Right cardiac atrium (tissue), 5 donors: ENCODE data around the gene FAM83G. TPM values are rescaled to one million over a fixed set of nuclear protein-coding genes. Genes with fewer than 3 reads are reported as not detected.
"Not testable (repeated sequence)": the region's sequence is repeated elsewhere in the genome, so short reads cannot be mapped to it uniquely, and the experiment has no call there.

Source experiments
- ATAC-seq, 2 donors: fragments of 200-7000 bp; cut with Tn5 transposase; one replicate each; pipeline versions ENCODE4 v1.8.0 to v1.9.1; 2020; ENCODE audit warnings: moderate library complexity in 2 of 2, mild to moderate bottlenecking in 1 of 2
- DNase-seq, 3 donors: peaks; one replicate each; pipeline ENCODE4 v3.0.0-alpha.2; 2020
- H3K27ac ChIP-seq: one replicate; pipeline ENCODE4 v1.5.1; 2013; ENCODE audit warnings: mild to moderate bottlenecking, low read length, control low read depth, moderate library complexity
- H3K27me3 ChIP-seq: one replicate; pipeline ENCODE4 v1.6.1; 2013; ENCODE audit not compliant: control insufficient read depth, insufficient read depth
- H3K4me1 ChIP-seq: one replicate; pipeline ENCODE4 v1.6.1; 2013; ENCODE audit warnings: low read length; ENCODE audit not compliant: control insufficient read depth, insufficient read depth
- H3K4me3 ChIP-seq: one replicate; pipeline ENCODE4 v1.5.1; 2013; ENCODE audit warnings: low read length, control low read depth
- H3K9me3 ChIP-seq: one replicate; pipeline ENCODE4 v1.6.1; 2013; ENCODE audit warnings: low read length; ENCODE audit not compliant: control insufficient read depth
- WGBS: extraction: QIAGEN DNeasy Blood & Tissue Kit; methylation state at CpG from one replicate; pipeline ENCODE4 v1.1.7; 2013; 5-methylcytosine and 5-hydroxymethylcytosine counted together
- intact Hi-C, 4 donors: fragments of 100-400 bp; cut with DNase I; formaldehyde crosslinking; loops; one replicate each; pipeline versions ENCODE4 v1.11.0 to v1.14.0; 2022 to 2023
- polyA plus RNA-seq: library from polyadenylated mRNA; stranded (reverse); fragments of 200-250 nt; gene quantifications from one replicate; pipeline ENCODE4 v1.2.3, GENCODE V29; 2013
- total RNA-seq, 4 donors: library from RNA; stranded (reverse); fragmentation: NEBNext Ultra II Directional; extraction: Animal tissue kit (Norgen Biotek cat#: 25700); gene quantifications; one replicate each; pipeline ENCODE4 v1.2.1, GENCODE V29; 2021
- donor health status: healthy with polysubstance abuse.
- donor health status: DM: no; HTN: yes; CAD: no.
- donor health status: DM: no; HTN: no; CAD: no.
- donor health status: DM: no; HTN: yes; CAD: no; lungs with severe emphysema.
- donor health status: DM: yes; HTN: yes; CAD: no.

The FAM83G gene
- total and polyA plus RNA-seq, 5 donors, result 18.7 to 40.2 (median 30.3) TPM

GRCh38 chr17:19023209-19023999 lies 18.8 kb upstream of the FAM83G start:
- intact Hi-C loops, result no loop called here
- H3K4me1 ChIP-seq, result no peaks in the 10 kb centered on the region
- no peaks in the 10 kb centered on the region for H3K27me3 ChIP-seq
- peak in 2 of 3 donors; percentile 4 to 24 for DNase-seq
- no peak overlapping the region for H3K27ac ChIP-seq
- no peaks in the 10 kb centered on the region for H3K9me3 ChIP-seq
- no peak for ATAC-seq
- H3K4me3 ChIP-seq, result no peak overlapping the region
- 76% methylated on average over 9 of the region's 9 CpGs for WGBS

GRCh38 chr17:19022747-19023146 lies 18.2 kb upstream of the FAM83G start:
- peak in 2 of 3 donors; percentile 7 to 38 for DNase-seq

GRCh38 chr17:19022128-19022527 lies 17.6 kb upstream of the FAM83G start:
- ATAC-seq (no peak), DNase-seq (peak in 2 of 3 donors; percentile 2 to 25)
- intact Hi-C loops, result no loop called here
- H3K9me3 ChIP-seq, result no peaks in the 10 kb centered on the region
- 93% methylated on average over 5 of the region's 5 CpGs for WGBS
- H3K4me1 ChIP-seq, result no peaks in the 10 kb centered on the region
- H3K27ac ChIP-seq, result no peak overlapping the region
- H3K4me3 ChIP-seq, result no peak overlapping the region
- no peaks in the 10 kb centered on the region for H3K27me3 ChIP-seq

More at GRCh38 chr17:19022747-19023146, 18.2 kb upstream of the FAM83G start:
- intact Hi-C loops, result no loop called here
- Histone ChIP-seq H3K9me3 (no peaks in the 10 kb centered on the region), H3K27me3 (no peaks in the 10 kb centered on the region), H3K4me3 (no peak overlapping the region), H3K27ac (no peak overlapping the region), H3K4me1 (no peaks in the 10 kb centered on the region)
- no peak for ATAC-seq
- 80% methylated on average over 6 of the region's 6 CpGs for WGBS

- intact Hi-C loops, result no loop called here
Measured at GRCh38 chr17:19021622-19022083, 17.1 kb upstream of the FAM83G start.

DNA sequence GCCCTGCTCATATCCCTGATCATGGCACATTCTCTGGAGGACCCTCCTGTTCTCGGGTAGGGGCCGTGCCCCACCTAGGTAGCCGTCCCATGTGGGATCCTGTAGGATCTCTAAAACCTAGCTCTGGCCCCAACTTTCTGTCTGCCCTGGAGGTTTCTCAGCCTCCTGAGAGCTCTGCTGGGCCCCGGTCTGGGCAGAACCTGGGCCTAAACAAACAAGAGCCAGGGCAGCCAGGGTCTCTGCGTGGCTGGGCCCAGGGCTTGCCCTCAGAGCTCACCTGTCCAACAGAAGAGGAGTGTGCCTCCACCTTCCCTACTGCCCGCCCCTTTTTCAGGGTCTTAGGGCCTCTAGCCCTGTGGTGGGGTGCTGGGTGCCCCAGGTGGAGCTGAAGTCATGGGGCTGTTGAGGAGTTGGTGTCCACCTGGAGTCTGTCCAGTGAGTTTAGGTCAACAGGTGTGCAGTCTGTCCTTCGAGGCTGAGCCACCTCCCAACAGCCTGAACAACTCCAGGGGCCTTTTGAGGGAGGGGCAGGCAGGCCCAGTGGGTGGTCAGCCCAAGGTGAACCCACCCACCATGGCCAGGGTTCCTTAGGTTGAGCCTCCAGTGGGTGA lies 16.6 kb upstream of the FAM83G start:
- DNase-seq, result peak; percentile 3 to 37 (median 14)
- H3K4me3 ChIP-seq, H3K4me1 ChIP-seq, H3K27me3 ChIP-seq, intact Hi-C loops, H3K27ac ChIP-seq, ATAC-seq, H3K9me3 ChIP-seq: not testable (repeated sequence)
- WGBS, result 93% methylated on average over 7 of the region's 7 CpGs

More at GRCh38 chr17:19021622-19022083, 17.1 kb upstream of the FAM83G start:
- DNase-seq (peak; percentile 28 to 66 (median 60)), ATAC-seq (no peak)
- H3K27ac ChIP-seq, result no peak overlapping the region
- H3K4me1 ChIP-seq, result no peaks in the 10 kb centered on the region
- H3K4me3 ChIP-seq, result no peak overlapping the region
- H3K27me3 ChIP-seq, result no peaks in the 10 kb centered on the region
- no peaks in the 10 kb centered on the region for H3K9me3 ChIP-seq
- 95% methylated on average over 24 of the region's 24 CpGs for WGBS

GRCh38 chr17:19020016-19020415 lies 15.5 kb upstream of the FAM83G start:
- DNase-seq (peak in 1 of 3 donors; percentile 0), ATAC-seq (no peak)
- Histone ChIP-seq H3K9me3 (no peaks in the 10 kb centered on the region), H3K4me1 (no peaks in the 10 kb centered on the region), H3K27me3 (no peaks in the 10 kb centered on the region), H3K27ac (no peak overlapping the region), H3K4me3 (no peak overlapping the region)
- intact Hi-C loops, result no loop called here
- 90% methylated on average over 3 of the region's 3 CpGs for WGBS

DNA sequence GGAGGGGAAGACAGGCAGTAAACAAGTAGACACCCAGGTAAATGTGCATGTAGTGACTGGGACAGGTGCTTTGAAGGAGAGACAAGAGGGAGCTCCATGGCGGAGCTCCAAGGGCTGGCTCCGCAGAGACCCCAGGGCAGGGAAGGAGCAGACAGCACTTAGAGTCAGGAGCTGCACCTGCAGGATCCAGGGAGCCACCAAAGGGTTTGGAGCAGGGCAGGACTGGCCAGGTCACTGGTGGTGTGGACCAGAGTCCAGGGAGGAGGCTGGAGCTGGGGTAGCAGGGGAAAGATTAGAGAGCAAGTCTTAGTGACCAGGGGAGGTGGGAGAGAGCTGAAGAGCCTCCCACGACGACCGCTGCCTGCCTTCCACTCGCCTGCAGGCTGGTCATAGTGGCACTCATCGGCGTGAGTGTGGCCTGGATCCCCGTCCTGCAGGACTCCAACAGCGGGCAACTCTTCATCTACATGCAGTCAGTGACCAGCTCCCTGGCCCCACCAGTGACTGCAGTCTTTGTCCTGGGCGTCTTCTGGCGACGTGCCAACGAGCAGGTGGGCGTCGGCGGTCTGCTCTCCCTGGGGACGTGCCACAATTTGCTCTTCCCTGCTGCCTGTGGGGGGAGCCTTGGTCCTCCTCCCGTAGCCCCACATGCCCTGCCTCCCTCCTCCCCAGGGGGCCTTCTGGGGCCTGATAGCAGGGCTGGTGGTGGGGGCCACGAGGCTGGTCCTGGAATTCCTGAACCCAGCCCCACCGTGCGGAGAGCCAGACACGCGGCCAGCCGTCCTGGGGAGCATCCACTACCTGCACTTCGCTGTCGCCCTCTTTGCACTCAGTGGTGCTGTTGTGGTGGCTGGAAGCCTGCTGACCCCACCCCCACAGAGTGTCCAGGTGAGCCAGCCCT lies 14.7 kb upstream of the FAM83G start:
- Histone ChIP-seq H3K4me1 (no peaks in the 10 kb centered on the region), H3K27me3 (no peaks in the 10 kb centered on the region), H3K27ac (no peak overlapping the region), H3K9me3 (no peaks in the 10 kb centered on the region), H3K4me3 (no peak overlapping the region)
- ATAC-seq (no peak), DNase-seq (peak; percentile 11 to 48 (median 30))
- 57% methylated on average over 27 of the region's 27 CpGs for WGBS
- intact Hi-C loops, result no loop called here

GRCh38 chr17:19018600-19018950 lies 14.0 kb upstream of the FAM83G start:
- intact Hi-C loops, result no loop called here
- Histone ChIP-seq H3K27ac (no peak overlapping the region), H3K4me1 (no peaks in the 10 kb centered on the region), H3K4me3 (no peak overlapping the region), H3K9me3 (no peaks in the 10 kb centered on the region), H3K27me3 (no peaks in the 10 kb centered on the region)
- DNase-seq (peak in 2 of 3 donors; percentile 7 to 33), ATAC-seq (no peak)
- 81% methylated on average over 6 of the region's 6 CpGs for WGBS

DNA sequence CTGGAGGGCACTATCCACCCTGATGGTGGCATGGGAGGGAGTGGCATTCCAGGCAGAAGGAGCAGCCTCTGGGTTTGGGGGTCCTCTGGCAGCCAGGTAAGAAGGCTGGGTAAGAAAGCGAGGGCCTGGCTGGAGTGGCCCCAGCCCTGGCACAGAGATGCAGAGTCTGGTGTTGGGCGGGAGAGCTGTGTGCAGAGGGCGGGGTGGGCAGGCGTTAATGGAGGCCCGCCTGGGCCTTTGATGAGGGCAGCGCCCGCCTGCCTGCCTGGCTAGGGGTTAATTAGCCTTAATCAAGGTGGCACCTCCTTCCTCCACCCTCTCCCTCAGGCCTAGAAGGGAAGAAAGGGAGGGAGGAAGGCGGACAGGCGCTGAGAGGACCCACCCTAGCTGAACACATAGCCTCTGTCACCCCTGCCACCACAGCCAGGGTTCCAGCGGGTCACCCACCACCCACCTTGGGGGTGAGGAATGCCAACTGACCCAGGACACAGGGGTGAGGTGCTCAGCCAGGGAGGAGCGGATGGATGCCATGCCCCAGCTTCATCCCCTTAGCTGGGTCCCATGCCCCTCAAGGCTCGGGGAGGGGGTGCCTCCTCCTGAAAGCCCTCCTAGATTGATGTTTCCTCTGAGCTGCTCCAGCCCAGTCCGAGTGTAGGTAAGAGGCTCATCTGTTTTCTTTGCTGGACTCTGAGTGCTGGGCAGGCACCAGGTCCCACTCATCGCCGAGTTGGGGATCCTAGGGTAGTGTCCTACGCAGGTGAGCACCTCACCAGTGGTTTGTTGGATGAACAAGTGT lies 13.4 kb upstream of the FAM83G start:
- Histone ChIP-seq H3K27ac (no peak overlapping the region), H3K27me3 (no peaks in the 10 kb centered on the region), H3K9me3 (no peaks in the 10 kb centered on the region), H3K4me3 (no peak overlapping the region), H3K4me1 (no peaks in the 10 kb centered on the region)
- 80% methylated on average over 16 of the region's 16 CpGs for WGBS
- DNase-seq (peak; percentile 2 to 33 (median 24)), ATAC-seq (no peak)
- intact Hi-C loops, result no loop called here

DNA sequence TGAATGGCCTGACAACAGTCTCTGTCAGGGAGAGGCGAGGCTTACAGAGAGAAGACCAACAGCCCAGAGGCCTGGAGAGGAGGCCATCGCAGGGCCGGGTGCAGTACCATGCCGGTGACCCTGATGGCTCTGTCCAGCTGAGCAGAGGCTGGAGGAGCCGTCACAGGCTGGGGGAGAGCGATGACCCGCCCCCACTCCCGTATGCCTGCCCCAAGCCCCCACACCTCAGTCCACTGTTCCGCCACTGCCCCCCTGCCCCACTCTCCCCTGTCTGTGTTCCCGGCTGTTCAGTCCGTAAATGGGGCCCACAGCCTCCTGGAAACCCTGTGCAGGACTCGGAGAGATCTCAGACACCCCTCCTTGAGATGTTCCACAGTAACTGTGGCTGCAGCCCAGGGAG lies 12.8 kb upstream of the FAM83G start:
- DNase-seq (peak in 2 of 3 donors; percentile 5 to 48), ATAC-seq (no peak)
- WGBS, result 69% methylated on average over 12 of the region's 12 CpGs
- Histone ChIP-seq H3K27me3 (no peaks in the 10 kb centered on the region), H3K27ac (no peak overlapping the region), H3K4me3 (no peak overlapping the region), H3K9me3 (no peaks in the 10 kb centered on the region), H3K4me1 (no peaks in the 10 kb centered on the region)
- intact Hi-C loops, result no loop called here
